Esophagus squamous epithelium (tissue), 5 donors: ENCODE results near the gene MDGA2. TPM values are rescaled to one million over a fixed set of nuclear protein-coding genes. Genes with fewer than 3 reads are reported as not detected.

Source experiments
- DNase-seq: peaks from one replicate; lab custom pipeline; 2025; lab: John Stamatoyannopoulos, UW
- H3K27ac ChIP-seq, 4 donors: fragments of 200-600 bp; sonication (generic); one replicate each; pipeline ENCODE4 v1.5.1; 2016 to 2019; ENCODE audit warnings: mild to moderate bottlenecking in 1 of 4
- H3K27me3 ChIP-seq, 4 donors: fragments of 200-600 bp; sonication (generic); 1 replicate in 3 of 4; 2 replicates in 1 of 4; pipeline versions ENCODE4 v1.5.1 to v1.6.0; 2017 to 2021; ENCODE audit warnings: antibody characterized with exemption in 1 of 4
- H3K36me3 ChIP-seq, 3 donors: fragments of 200-600 bp; sonication (generic); one replicate each; pipeline ENCODE4 v1.5.1; 2016 to 2019
- H3K4me1 ChIP-seq, 3 donors: fragments of 200-600 bp; sonication (generic); one replicate each; pipeline ENCODE4 v1.5.1; 2017 to 2019
- H3K4me3 ChIP-seq, 4 donors: fragments of 200-600 bp; sonication (generic); 1 replicate in 3 of 4; 2 replicates in 1 of 4; pipeline ENCODE4 v1.5.1; 2016 to 2019; ENCODE audit warnings: mild to moderate bottlenecking in 2 of 4, moderate library complexity in 1 of 4
- H3K9me3 ChIP-seq, 3 donors: fragments of 200-600 bp; sonication (generic); one replicate each; pipeline ENCODE4 v1.5.1; 2016 to 2019
- CTCF ChIP-seq, 6 experiments: fragments of 450-650 bp in 4 of 6; fragments of 200-600 bp in 2 of 6; sonication (generic) in 2 of 6; IDR thresholded peaks; one replicate each; pipeline ENCODE4 v1.5.1; 2016 to 2019; ENCODE audit warnings: antibody characterized with exemption in 6 of 6, mild to moderate bottlenecking in 4 of 6, moderate library complexity in 4 of 6
- POLR2A ChIP-seq, 4 donors: fragments of 450-650 bp; IDR thresholded peaks; one replicate each; pipeline ENCODE4 v1.6.1; 2017; ENCODE audit warnings: antibody characterized with exemption in 4 of 4, mild to moderate bottlenecking in 4 of 4, moderate library complexity in 3 of 4
- WGBS, 2 donors: methylation state at CpG; one replicate each; pipeline ENCODE4 v1.1.5; 2018; 5-methylcytosine and 5-hydroxymethylcytosine counted together
- intact Hi-C: fragments of 100-400 bp; cut with DNase I; formaldehyde crosslinking; loops from one replicate; pipeline ENCODE4 v1.15.0; 2022
- total RNA-seq, 4 donors: library from RNA; depleted of rRNA; stranded (reverse); fragments of >200 nt; gene quantifications; one replicate each; pipeline ENCODE4 v1.1.0, GENCODE V29; 2016
- donor health status: DM: yes; HTN: yes; CAD: no.

MDGA2 gene
- total RNA-seq, 4 donors from 2014 or later: not detected

- TF ChIP-seq CTCF (IDR thresholded peaks at IDR 0.05) (no peak), POLR2A (IDR thresholded peaks at IDR 0.05) (no peak)
- Histone ChIP-seq H3K4me1 (no peaks in the 10 kb centered on the region), H3K36me3 (no peaks in the 10 kb centered on the region), H3K9me3 (no peaks in the 10 kb centered on the region), H3K27ac (no peak overlapping the region), H3K4me3 (no peak overlapping the region), H3K27me3 (no peaks in the 10 kb centered on the region)
- intact Hi-C loops: no loop called here
- DNase-seq: no peak
- 60 to 64% methylated on average over 5 of the region's 5 CpGs for WGBS, 2 donors
These were observed 401.5 kb downstream of the MDGA2 start for GRCh38 chr14:47273939-47274338.

GRCh38 chr14:47270715-47271114 lies 404.7 kb downstream of the MDGA2 start:
- 43 to 56% methylated on average over 4 of the region's 4 CpGs for WGBS, 2 donors
- H3K36me3 ChIP-seq: no peaks in the 10 kb centered on the region
- no peak overlapping the region for H3K4me3 ChIP-seq
- no peaks in the 10 kb centered on the region for H3K4me1 ChIP-seq
- intact Hi-C loops: no loop called here
- no peak for DNase-seq
- no peak for TF ChIP-seq CTCF (IDR thresholded peaks at IDR 0.05)
- no peak for TF ChIP-seq POLR2A (IDR thresholded peaks at IDR 0.05)
- no peaks in the 10 kb centered on the region for H3K9me3 ChIP-seq
- no peaks in the 10 kb centered on the region for H3K27me3 ChIP-seq
- no peak overlapping the region for H3K27ac ChIP-seq

GRCh38 chr14:47269756-47270492 lies 405.5 kb downstream of the MDGA2 start:
- Histone ChIP-seq H3K4me3 (peak overlapping the region in 1 of 4 donors; percentile 5), H3K27me3 (no peaks in the 10 kb centered on the region), H3K9me3 (no peaks in the 10 kb centered on the region), H3K4me1 (no peaks in the 10 kb centered on the region), H3K36me3 (no peaks in the 10 kb centered on the region), H3K27ac (no peak overlapping the region)
- TF ChIP-seq POLR2A (IDR thresholded peaks at IDR 0.05): no peak
- no peak for TF ChIP-seq CTCF (IDR thresholded peaks at IDR 0.05)
- WGBS, 2 donors: 56 to 76% methylated on average over 6 of the region's 6 CpGs
- no peak for DNase-seq
- intact Hi-C loops: no loop called here

GRCh38 chr14:47264842-47265241 lies 410.6 kb downstream of the MDGA2 start:
- no peaks in the 10 kb centered on the region for H3K27me3 ChIP-seq
- DNase-seq: no peak
- 28 to 58% methylated on average over 1 of the region's 1 CpG for WGBS, 2 donors
- no peaks in the 10 kb centered on the region for H3K4me1 ChIP-seq
- no peaks in the 10 kb centered on the region for H3K36me3 ChIP-seq
- H3K4me3 ChIP-seq: no peak overlapping the region
- no peaks in the 10 kb centered on the region for H3K9me3 ChIP-seq
- no peak overlapping the region for H3K27ac ChIP-seq
- no peak for TF ChIP-seq CTCF (IDR thresholded peaks at IDR 0.05)
- TF ChIP-seq POLR2A (IDR thresholded peaks at IDR 0.05): no peak
- intact Hi-C loops: no loop called here

GRCh38 chr14:47262801-47263200 lies 412.6 kb downstream of the MDGA2 start:
- Histone ChIP-seq H3K4me3 (no peak overlapping the region), H3K36me3 (no peaks in the 10 kb centered on the region), H3K9me3 (no peaks in the 10 kb centered on the region), H3K27me3 (no peaks in the 10 kb centered on the region), H3K4me1 (no peaks in the 10 kb centered on the region), H3K27ac (no peak overlapping the region)
- TF ChIP-seq POLR2A (IDR thresholded peaks at IDR 0.05) (no peak), CTCF (IDR thresholded peaks at IDR 0.05) (no peak)
- intact Hi-C loops: no loop called here
- 83% methylated on average over 2 of the region's 2 CpGs for WGBS, 2 donors
- no peak for DNase-seq
